NB4 (cell line): ENCODE measurements around the gene GCSH.

Source experiments
- DNase-seq: peaks from one replicate; pipeline ENCODE4 v3.0.0; 2010; ENCODE audit warnings: low read depth
- H3K4me3 ChIP-seq: one replicate; pipeline ENCODE4 v1.5.1; 2011; ENCODE audit warnings: mild to moderate bottlenecking, low read depth, low read length, moderate library complexity
- MYC ChIP-seq: IDR thresholded peaks from 2 replicates; pipeline ENCODE4 v1.6.1; 2011; ENCODE audit warnings: low read depth, low read length
- POLR2A ChIP-seq: IDR thresholded peaks from 2 replicates; pipeline ENCODE4 v1.6.1; 2011; ENCODE audit warnings: mild to moderate bottlenecking; ENCODE audit not compliant: insufficient read length; ENCODE audit errors: extremely low read depth
- TF ChIP-seq, protein P1 (sequence below): IDR thresholded peaks from one replicate; pipeline ENCODE4 v1.5.1; 2012; ENCODE audit warnings: low read depth, low read length
- TF ChIP-seq, protein P2 (sequence below): IDR thresholded peaks from 2 replicates; pipeline ENCODE4 v1.6.1; 2011; ENCODE audit warnings: low read depth, low read length

Gene GCSH

GRCh38 chr16:81105946-81106345 lies 9.8 kb upstream of the GCSH start:
- no peak overlapping the region for H3K4me3 ChIP-seq
- no peak for DNase-seq
- no peak for TF ChIP-seq MYC
- TF ChIP-seq POLR2A: no peak
- TF ChIP-seq, protein P1, sequence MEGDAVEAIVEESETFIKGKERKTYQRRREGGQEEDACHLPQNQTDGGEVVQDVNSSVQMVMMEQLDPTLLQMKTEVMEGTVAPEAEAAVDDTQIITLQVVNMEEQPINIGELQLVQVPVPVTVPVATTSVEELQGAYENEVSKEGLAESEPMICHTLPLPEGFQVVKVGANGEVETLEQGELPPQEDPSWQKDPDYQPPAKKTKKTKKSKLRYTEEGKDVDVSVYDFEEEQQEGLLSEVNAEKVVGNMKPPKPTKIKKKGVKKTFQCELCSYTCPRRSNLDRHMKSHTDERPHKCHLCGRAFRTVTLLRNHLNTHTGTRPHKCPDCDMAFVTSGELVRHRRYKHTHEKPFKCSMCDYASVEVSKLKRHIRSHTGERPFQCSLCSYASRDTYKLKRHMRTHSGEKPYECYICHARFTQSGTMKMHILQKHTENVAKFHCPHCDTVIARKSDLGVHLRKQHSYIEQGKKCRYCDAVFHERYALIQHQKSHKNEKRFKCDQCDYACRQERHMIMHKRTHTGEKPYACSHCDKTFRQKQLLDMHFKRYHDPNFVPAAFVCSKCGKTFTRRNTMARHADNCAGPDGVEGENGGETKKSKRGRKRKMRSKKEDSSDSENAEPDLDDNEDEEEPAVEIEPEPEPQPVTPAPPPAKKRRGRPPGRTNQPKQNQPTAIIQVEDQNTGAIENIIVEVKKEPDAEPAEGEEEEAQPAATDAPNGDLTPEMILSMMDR: no peak
- TF ChIP-seq, protein P2, sequence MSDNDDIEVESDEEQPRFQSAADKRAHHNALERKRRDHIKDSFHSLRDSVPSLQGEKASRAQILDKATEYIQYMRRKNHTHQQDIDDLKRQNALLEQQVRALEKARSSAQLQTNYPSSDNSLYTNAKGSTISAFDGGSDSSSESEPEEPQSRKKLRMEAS: no peak

DNA sequence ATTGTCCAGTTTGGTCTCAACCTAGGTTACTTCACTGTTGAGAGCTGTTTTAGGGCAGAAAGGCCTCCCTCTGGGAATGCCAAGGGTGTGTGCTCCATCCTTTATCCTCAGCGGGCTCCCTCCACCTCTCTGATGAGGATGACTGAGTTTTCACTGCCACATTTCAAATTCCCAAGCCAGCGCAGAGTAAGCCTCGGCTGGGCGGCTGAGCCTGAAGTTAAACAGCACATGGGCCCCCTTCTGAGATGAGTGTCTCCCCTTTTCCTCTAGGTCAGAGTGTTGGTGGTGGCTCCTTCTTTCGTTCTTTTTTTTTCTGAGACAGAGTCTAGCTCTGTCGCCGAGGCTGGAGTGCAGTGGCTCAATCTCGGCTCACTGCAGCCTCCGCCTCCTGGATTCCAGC lies 5.5 kb upstream of the GCSH start:
- TF ChIP-seq, protein P1: no peak
- no peak for TF ChIP-seq MYC
- TF ChIP-seq, protein P2: no peak
- no peak for TF ChIP-seq POLR2A
- no peak for DNase-seq
- no peak overlapping the region for H3K4me3 ChIP-seq

- no peak overlapping the region for H3K4me3 ChIP-seq
- DNase-seq: no peak
- TF ChIP-seq, protein P2: no peak
- no peak for TF ChIP-seq MYC
- TF ChIP-seq POLR2A: no peak
- TF ChIP-seq, protein P1: no peak
Observed at GRCh38 chr16:81099958-81100357, 3.8 kb upstream of the GCSH start.

- TF ChIP-seq MYC: no peak
- TF ChIP-seq, protein P1: no peak
- no peak for TF ChIP-seq POLR2A
- no peak overlapping the region for H3K4me3 ChIP-seq
- no peak for DNase-seq
Observed at GRCh38 chr16:81097230-81097629, 1.0 kb upstream of the GCSH start.

- no peak for DNase-seq
- H3K4me3 ChIP-seq: peak overlapping the region; percentile 30
- TF ChIP-seq, protein P1: no peak
- TF ChIP-seq MYC (peak; percentile 0; the same call in 1 of the 2 replicates), POLR2A (no peak)
- TF ChIP-seq, protein P2: no peak
Observed at GRCh38 chr16:81096715-81097208, 567 bp upstream of the GCSH start.

DNA sequence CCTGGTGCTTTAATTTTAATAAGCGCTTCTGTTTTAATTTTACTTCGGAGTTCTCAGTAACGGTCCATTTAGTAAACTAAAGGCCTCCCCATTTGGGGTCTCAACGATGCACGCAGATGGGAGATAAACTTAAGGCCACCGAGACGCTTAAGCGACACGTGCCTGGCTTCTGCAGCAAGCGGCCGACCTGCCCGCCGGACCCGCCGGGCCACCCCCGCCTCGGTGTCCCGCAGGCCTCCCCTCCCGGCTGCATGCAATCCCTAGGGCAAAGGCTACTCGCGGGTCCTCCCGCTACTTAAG lies 592 bp downstream of the GCSH start:
- DNase-seq: no peak
- peak overlapping the region; percentile 89 for H3K4me3 ChIP-seq
- TF ChIP-seq, protein P2: no peak
- TF ChIP-seq, protein P1: no peak
- no peak for TF ChIP-seq POLR2A
- no peak; the same call in 1 of the 2 replicates for TF ChIP-seq MYC
